Spleen (tissue), 7 donors: ENCODE results near the gene LOXL4.

Source experiments
- CTCF ChIP-seq, 11 experiments: fragments of 200-600 bp in 7 of 11; fragments of 450-650 bp in 4 of 11; sonication (generic) in 4 of 11; IDR thresholded peaks in 8 of 11; conservative IDR thresholded peaks in 3 of 11; 1 replicate in 7 of 11; 2 replicates in 4 of 11; pipeline versions ENCODE4 v1.4.0 to v1.8.0; 2016 to 2021; ENCODE audit warnings: antibody characterized with exemption in 11 of 11, inconsistent platforms in 4 of 11, mild to moderate bottlenecking in 1 of 11
- POLR2AphosphoS5 ChIP-seq, 3 donors: sonication (generic); formaldehyde crosslinking; IDR thresholded peaks; one replicate each; pipeline ENCODE4 v1.5.1; 2017; ENCODE audit warnings: antibody characterized with exemption in 3 of 3
- donor health status: DM: no; HTN: no; CAD: no; lungs with moderate emphysema.
- donor health status: DM: no; HTN: no; CAD: no.
- donor health status: DM: no; HTN: no; CAD: no.

- TF ChIP-seq CTCF (IDR thresholded peaks at IDR 0.05 in 8 of 11, conservative IDR thresholded peaks at IDR 0.05 in 3 of 11) = no peak
- TF ChIP-seq POLR2AphosphoS5 (IDR thresholded peaks at IDR 0.05) = no peak
Measured at GRCh38 chr10:98272245-98272644, 4.3 kb upstream of the LOXL4 start.
